Body of pancreas (tissue), 4 donors: ENCODE results near the gene AP1M1.

ENCODE experiments used
- POLR2A ChIP-seq, 3 donors: fragments of 450-650 bp; IDR thresholded peaks; one replicate each; pipeline ENCODE4 v1.6.1; 2016; ENCODE audit warnings: antibody characterized with exemption in 3 of 3, mild to moderate bottlenecking in 2 of 3
- TF ChIP-seq, protein P1 (sequence below), 7 experiments: fragments of 450-650 bp in 4 of 7; fragments of 200-600 bp in 3 of 7; sonication (generic) in 3 of 7; IDR thresholded peaks; one replicate each; pipeline ENCODE4 v1.5.1; 2016 to 2019; ENCODE audit warnings: antibody characterized with exemption in 7 of 7

GRCh38 chr19:16248380-16249023 lies 50.8 kb downstream of the AP1M1 start:
- TF ChIP-seq, protein P1, sequence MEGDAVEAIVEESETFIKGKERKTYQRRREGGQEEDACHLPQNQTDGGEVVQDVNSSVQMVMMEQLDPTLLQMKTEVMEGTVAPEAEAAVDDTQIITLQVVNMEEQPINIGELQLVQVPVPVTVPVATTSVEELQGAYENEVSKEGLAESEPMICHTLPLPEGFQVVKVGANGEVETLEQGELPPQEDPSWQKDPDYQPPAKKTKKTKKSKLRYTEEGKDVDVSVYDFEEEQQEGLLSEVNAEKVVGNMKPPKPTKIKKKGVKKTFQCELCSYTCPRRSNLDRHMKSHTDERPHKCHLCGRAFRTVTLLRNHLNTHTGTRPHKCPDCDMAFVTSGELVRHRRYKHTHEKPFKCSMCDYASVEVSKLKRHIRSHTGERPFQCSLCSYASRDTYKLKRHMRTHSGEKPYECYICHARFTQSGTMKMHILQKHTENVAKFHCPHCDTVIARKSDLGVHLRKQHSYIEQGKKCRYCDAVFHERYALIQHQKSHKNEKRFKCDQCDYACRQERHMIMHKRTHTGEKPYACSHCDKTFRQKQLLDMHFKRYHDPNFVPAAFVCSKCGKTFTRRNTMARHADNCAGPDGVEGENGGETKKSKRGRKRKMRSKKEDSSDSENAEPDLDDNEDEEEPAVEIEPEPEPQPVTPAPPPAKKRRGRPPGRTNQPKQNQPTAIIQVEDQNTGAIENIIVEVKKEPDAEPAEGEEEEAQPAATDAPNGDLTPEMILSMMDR (IDR thresholded peaks at IDR 0.05), result no peak
- no peak for TF ChIP-seq POLR2A (IDR thresholded peaks at IDR 0.05)
